HG02798 (cell line): Measurements from ENCODE around the gene MKRN2.
A peak's percentile ranks its signal among the peaks of the same experiment; 100 is the strongest.
"Not testable (repeated sequence)": the region's sequence is repeated elsewhere in the genome, so short reads cannot be mapped to it uniquely, and the experiment has no call there.

Experiments
- ATAC-seq: cut with Tn5 transposase; IDR thresholded peaks from one replicate; pipeline ENCODE4 v1.9.1; 2021; ENCODE audit warnings: mild to moderate bottlenecking; ENCODE audit not compliant: unreplicated experiment, poor library complexity

MKRN2 gene

GRCh38 chr3:12556690-12557472 lies at the start of gene MKRN2:
MKRN2 (plus strand) TSS chr3:12557087; CDS start chr3:12557151, 64 bp downstream.
- peak; percentile 90 for ATAC-seq

- no peak for ATAC-seq
Measured at GRCh38 chr3:12507591-12508281, 49.2 kb upstream of the MKRN2 start.

- no peak for ATAC-seq
Measured at GRCh38 chr3:12508291-12508700, 48.6 kb upstream of the MKRN2 start.

GRCh38 chr3:12509466-12509865 lies 47.4 kb upstream of the MKRN2 start:
- no peak for ATAC-seq

- ATAC-seq = no peak
Measured at GRCh38 chr3:12512534-12513118, 44.3 kb upstream of the MKRN2 start.

- ATAC-seq = no peak
Measured at GRCh38 chr3:12513694-12514446, 43.0 kb upstream of the MKRN2 start.

- no peak for ATAC-seq
Measured at GRCh38 chr3:12515631-12516030, 41.3 kb upstream of the MKRN2 start.

GRCh38 chr3:12516873-12517272 lies 40.0 kb upstream of the MKRN2 start:
- no peak for ATAC-seq

GRCh38 chr3:12518261-12519028 lies 38.4 kb upstream of the MKRN2 start:
- no peak for ATAC-seq

- no peak for ATAC-seq
Measured at GRCh38 chr3:12521010-12521409, 35.9 kb upstream of the MKRN2 start.

- no peak for ATAC-seq
Measured at GRCh38 chr3:12522721-12523120, 34.2 kb upstream of the MKRN2 start.

GRCh38 chr3:12527757-12528143 lies 29.1 kb upstream of the MKRN2 start:
- ATAC-seq = no peak

- no peak for ATAC-seq
Measured at GRCh38 chr3:12532182-12532581, 24.7 kb upstream of the MKRN2 start.

- no peak for ATAC-seq
Measured at GRCh38 chr3:12536423-12536822, 20.5 kb upstream of the MKRN2 start.

GRCh38 chr3:12541625-12542024 lies 15.3 kb upstream of the MKRN2 start:
- no peak for ATAC-seq

GRCh38 chr3:12543497-12543896 lies 13.4 kb upstream of the MKRN2 start:
- ATAC-seq = not testable (repeated sequence)

GRCh38 chr3:12544652-12545472 lies 12.0 kb upstream of the MKRN2 start:
- ATAC-seq = no peak

- no peak for ATAC-seq
Measured at GRCh38 chr3:12545473-12545791, 11.5 kb upstream of the MKRN2 start, which contains the start of gene MKRN2OS. MKRN2OS (minus strand) TSS chr3:12545499; CDS start chr3:12545464, 35 bp downstream.
